HepG2 (cell line): ENCODE results near the gene BCL2L1. TPM values are rescaled to one million over a fixed set of nuclear protein-coding genes. Genes with fewer than 3 reads are reported as not detected.

Experiments
- DNMT1 ChIP-seq: sonication (generic); formaldehyde crosslinking; IDR thresholded peaks from 2 replicates; pipeline ENCODE4 v1.5.1; 2020; ENCODE audit warnings: mild to moderate bottlenecking, missing genetic modification reagents
- DR1 ChIP-seq: sonication (generic); formaldehyde crosslinking; IDR thresholded peaks from 2 replicates; pipeline ENCODE4 v1.8.0; 2021; ENCODE audit warnings: mild to moderate bottlenecking, missing genetic modification reagents, inconsistent platforms
- EHMT2 ChIP-seq: fragments of 200-600 bp; sonication (generic); IDR thresholded peaks from 2 replicates; pipeline ENCODE4 v1.7.0; 2017; ENCODE audit warnings: antibody characterized with exemption, low read depth, low read length, borderline replicate concordance
- GLMP ChIP-seq: sonication (generic); formaldehyde crosslinking; IDR thresholded peaks from 2 replicates; pipeline ENCODE4 v1.9.0; 2021; ENCODE audit warnings: missing genetic modification reagents, mild to moderate bottlenecking, borderline replicate concordance
- HNRNPUL1 ChIP-seq: fragments of 200-400 bp; formaldehyde crosslinking; IDR thresholded peaks from 2 replicates; pipeline ENCODE4 v1.6.1; 2017; ENCODE audit warnings: low read depth, mild to moderate bottlenecking, low read length, moderate library complexity
- KAT2B ChIP-seq: fragments of 150-350 bp; IDR thresholded peaks from 2 replicates; pipeline ENCODE4 v1.6.1; 2014; ENCODE audit warnings: low read depth, low read length, borderline replicate concordance
- MAFK ChIP-seq, 2 experiments: IDR thresholded peaks in 1 of 2; conservative IDR thresholded peaks in 1 of 2; 2 replicates each; pipeline ENCODE4 v1.6.1; 2011; ENCODE audit warnings: improper control_type of control experiment in 2 of 2, low read length in 2 of 2
- PLSCR1 ChIP-seq: sonication (generic); formaldehyde crosslinking; IDR thresholded peaks from 2 replicates; pipeline ENCODE4 v1.5.0; 2020; ENCODE audit warnings: missing genetic modification reagents, mild to moderate bottlenecking, borderline replicate concordance
- PRPF4 ChIP-seq: fragments of 200-400 bp; formaldehyde crosslinking; IDR thresholded peaks from 2 replicates; pipeline ENCODE4 v1.6.1; 2016; ENCODE audit warnings: low read length, low read depth; ENCODE audit not compliant: poor library complexity, severe bottlenecking
- RELA ChIP-seq: sonication (generic); formaldehyde crosslinking; IDR thresholded peaks from 2 replicates; pipeline ENCODE4 v1.4.0; 2020; ENCODE audit warnings: missing genetic modification reagents
- TBL1XR1 ChIP-seq: fragments of 150-350 bp; IDR thresholded peaks from 2 replicates; pipeline ENCODE4 v1.6.1; 2014; ENCODE audit warnings: borderline replicate concordance, low read length; ENCODE audit not compliant: partially characterized antibody
- TFDP1 ChIP-seq: IDR thresholded peaks from 2 replicates; pipeline ENCODE4 v1.6.1; 2016; ENCODE audit warnings: missing compliant biosample characterization, missing genetic modification reagents, borderline replicate concordance
- U2AF1 ChIP-seq: fragments of 200-400 bp; formaldehyde crosslinking; optimal IDR thresholded peaks from 2 replicates; pipeline ENCODE3; 2017; ENCODE audit warnings: mild to moderate bottlenecking, low read depth, low read length
- XRCC5 ChIP-seq: fragments of 200-400 bp; formaldehyde crosslinking; optimal IDR thresholded peaks from 2 replicates; pipeline ENCODE3; 2017; ENCODE audit warnings: mild to moderate bottlenecking, low read length
- ZFY ChIP-seq: sonication (generic); formaldehyde crosslinking; IDR thresholded peaks from 2 replicates; pipeline ENCODE4 v1.4.0; 2020; ENCODE audit warnings: missing genetic modification reagents
- ZNF383 ChIP-seq: sonication (generic); formaldehyde crosslinking; IDR thresholded peaks from 2 replicates; pipeline ENCODE4 v1.4.0; 2020; ENCODE audit warnings: missing genetic modification reagents, mild to moderate bottlenecking, borderline replicate concordance
- ZNF784 ChIP-seq: sonication (generic); formaldehyde crosslinking; IDR thresholded peaks from 2 replicates; pipeline ENCODE4 v1.5.1; 2020; ENCODE audit warnings: missing genetic modification reagents, mild to moderate bottlenecking, borderline replicate concordance
- ZNF792 ChIP-seq: IDR thresholded peaks from 2 replicates; pipeline ENCODE4 v1.6.1; 2016
- polyA plus RNA-seq, 8 experiments: library from polyadenylated mRNA; depleted of rRNA in 3 of 8; stranded (reverse) in 7 of 8; unstranded in 1 of 8; fragments of >200 nt; fragmentation: Illumina TruSeq in 4 of 8; extraction: Trizol in 4 of 8; gene quantifications; 2 replicates each; pipeline versions ENCODE4 v1.2.1 to v1.2.3, GENCODE V29; 2011 to 2016; ENCODE audit warnings: low read depth in 4 of 8, missing spikeins in 1 of 8, mixed read lengths in 1 of 8; ENCODE audit not compliant: insufficient read depth in 1 of 8
- total RNA-seq, 5 experiments: library from RNA; depleted of rRNA; stranded (reverse); fragments of >200 nt; fragmentation: Illumina TruSeq; extraction: Trizol; gene quantifications; 2 replicates each; pipeline ENCODE4 v1.2.3, GENCODE V29; 2016; ENCODE audit warnings: low read depth in 1 of 5
- TF ChIP-seq, protein P1 (sequence below): fragments of 450-650 bp; IDR thresholded peaks from 2 replicates; pipeline ENCODE4 v1.6.1; 2017
- TF ChIP-seq, protein P2 (sequence below): sonication (generic); formaldehyde crosslinking; IDR thresholded peaks from 2 replicates; pipeline ENCODE4 v1.4.0; 2020; ENCODE audit warnings: missing genetic modification reagents, mild to moderate bottlenecking, borderline replicate concordance

BCL2L1 gene
- total and polyA plus RNA-seq, 2 of the 13 experiments (the other 11 are each of a cell fraction or from before 2014, with no cell fraction given) = 164 to 258 TPM

GRCh38 chr20:31704225-31705119, 18.2 kb downstream of the BCL2L1 start (continued):
- TF ChIP-seq KAT2B (peak; percentile 97), ZNF383 (peak; percentile 75; the same call in 1 of the 2 replicates), TBL1XR1 (peak; percentile 95), PLSCR1 (CRISPR knock-in tag) (no peak), ZFY (peak; percentile 25; the same call in 1 of the 2 replicates), DNMT1 (CRISPR knock-in tag) (peak; percentile 64; the same call in 1 of the 2 replicates), MAFK (conservative IDR thresholded peaks at IDR 0.05 in 1 of 2, IDR thresholded peaks at IDR 0.05 in 1 of 2; ENCODE audit: low read length in 2 of 2) (no peak; a peak in 1 of 4 replicates), U2AF1 (peak; percentile 30), RELA (CRISPR knock-in tag) (peak; percentile 92; the same call in 1 of the 2 replicates), HNRNPUL1 (peak; percentile 81), DR1 (CRISPR knock-in tag) (0 out of 2 replicates have a peak, but pooled peaks have one; percentile 57), GLMP (no peak), EHMT2 (peak; percentile 24; the same call in 1 of the 2 replicates), ZNF792 (CRISPR knock-in tag) (peak; percentile 96), XRCC5 (peak; percentile 97), ZNF784 (CRISPR knock-in tag) (peak; percentile 98), TFDP1 (CRISPR knock-in tag) (peak; percentile 81; the same call in 1 of the 2 replicates), PRPF4 (no peak)
- TF ChIP-seq, protein P1, sequence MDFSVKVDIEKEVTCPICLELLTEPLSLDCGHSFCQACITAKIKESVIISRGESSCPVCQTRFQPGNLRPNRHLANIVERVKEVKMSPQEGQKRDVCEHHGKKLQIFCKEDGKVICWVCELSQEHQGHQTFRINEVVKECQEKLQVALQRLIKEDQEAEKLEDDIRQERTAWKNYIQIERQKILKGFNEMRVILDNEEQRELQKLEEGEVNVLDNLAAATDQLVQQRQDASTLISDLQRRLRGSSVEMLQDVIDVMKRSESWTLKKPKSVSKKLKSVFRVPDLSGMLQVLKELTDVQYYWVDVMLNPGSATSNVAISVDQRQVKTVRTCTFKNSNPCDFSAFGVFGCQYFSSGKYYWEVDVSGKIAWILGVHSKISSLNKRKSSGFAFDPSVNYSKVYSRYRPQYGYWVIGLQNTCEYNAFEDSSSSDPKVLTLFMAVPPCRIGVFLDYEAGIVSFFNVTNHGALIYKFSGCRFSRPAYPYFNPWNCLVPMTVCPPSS = no peak
- TF ChIP-seq, protein P2, sequence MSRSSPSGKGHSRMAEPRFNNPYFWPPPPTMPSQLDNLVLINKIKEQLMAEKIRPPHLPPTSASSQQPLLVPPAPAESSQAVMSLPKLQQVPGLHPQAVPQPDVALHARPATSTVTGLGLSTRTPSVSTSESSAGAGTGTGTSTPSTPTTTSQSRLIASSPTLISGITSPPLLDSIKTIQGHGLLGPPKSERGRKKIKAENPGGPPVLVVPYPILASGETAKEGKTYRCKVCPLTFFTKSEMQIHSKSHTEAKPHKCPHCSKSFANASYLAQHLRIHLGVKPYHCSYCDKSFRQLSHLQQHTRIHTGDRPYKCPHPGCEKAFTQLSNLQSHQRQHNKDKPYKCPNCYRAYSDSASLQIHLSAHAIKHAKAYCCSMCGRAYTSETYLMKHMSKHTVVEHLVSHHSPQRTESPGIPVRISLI (CRISPR knock-in tag) = peak; percentile 86; the same call in 1 of the 2 replicates
